SK-N-SH (cell line): ENCODE measurements around the gene DNMT3B. TPM values are rescaled to one million over a fixed set of nuclear protein-coding genes. Genes with fewer than 3 reads are reported as not detected.

ENCODE experiments used
- CTCF ChIA-PET: fragments of 300-600, 350-600 bp; formaldehyde crosslinking; extraction: SDS; loops from one replicate; lab custom pipeline; 2021; lab: Yijun Ruan, JAX
- POLR2A ChIA-PET: fragments of 350-600 bp; sonication (Branson Sonifier 250); formaldehyde crosslinking; extraction: SDS; loops from one replicate; lab custom pipeline; 2020; ENCODE audit warnings: antibody characterized with exemption, inconsistent platforms; lab: Yijun Ruan, JAX
- DNase-seq: peaks from one replicate; pipeline ENCODE4 v3.0.0; 2012
- H2AFZ ChIP-seq: fragments of 200-600 bp; sonication (generic); 2 replicates; pipeline ENCODE4 v1.8.1; 2016; ENCODE audit warnings: antibody characterized with exemption, mild to moderate bottlenecking, low read depth
- H3F3A ChIP-seq: fragments of 200-600 bp; sonication (generic); replicated peaks from 2 replicates; pipeline ENCODE3; 2016; ENCODE audit warnings: antibody characterized with exemption, mild to moderate bottlenecking; ENCODE audit not compliant: insufficient read depth
- H3K27ac ChIP-seq, 2 experiments: fragments of 200-500 bp in 1 of 2; fragments of 200-600 bp in 1 of 2; sonication (Bioruptor generic) in 1 of 2; sonication (generic), shearing (Covaris generic) in 1 of 2; 2 replicates each; pipeline versions ENCODE4 v1.5.1 to v1.6.1; 2014 to 2016; ENCODE audit warnings: low read depth in 2 of 2, inconsistent platforms in 1 of 2, low read length in 1 of 2, mild to moderate bottlenecking in 1 of 2, mixed read lengths in 1 of 2
- H3K27me3 ChIP-seq: fragments of 200-600 bp; sonication (generic), shearing (Covaris generic); 2 replicates; pipeline ENCODE4 v1.6.1; 2016; ENCODE audit warnings: mixed run types; ENCODE audit not compliant: insufficient read depth
- H3K36me3 ChIP-seq, 2 experiments: fragments of 200-500 bp in 1 of 2; fragments of 200-600 bp in 1 of 2; sonication (Bioruptor generic) in 1 of 2; sonication (generic) in 1 of 2; replicated peaks in 1 of 2; 2 replicates each; pipeline versions ENCODE3 to v1.5.1; 2014 to 2016; ENCODE audit warnings: low read length in 1 of 2, mild to moderate bottlenecking in 1 of 2; ENCODE audit not compliant: insufficient read depth in 2 of 2, control insufficient read depth in 1 of 2
- H3K4me1 ChIP-seq, 2 experiments: fragments of 200-500 bp in 1 of 2; fragments of 200-600 bp in 1 of 2; sonication (Bioruptor generic) in 1 of 2; sonication (generic), shearing (Covaris generic) in 1 of 2; 2 replicates each; pipeline versions ENCODE4 v1.5.1 to v1.6.1; 2014 to 2016; ENCODE audit warnings: low read depth in 1 of 2, low read length in 1 of 2, mixed run types in 1 of 2; ENCODE audit not compliant: insufficient read depth in 2 of 2, control insufficient read depth in 1 of 2
- H3K4me2 ChIP-seq: fragments of 200-600 bp; sonication (generic), shearing (Covaris generic); 2 replicates; pipeline ENCODE4 v1.6.1; 2017; ENCODE audit warnings: mixed run types
- H3K4me3 ChIP-seq, 2 experiments: fragments of 200-500 bp in 1 of 2; fragments of 200-600 bp in 1 of 2; sonication (Bioruptor generic) in 1 of 2; sonication (generic), shearing (Covaris generic) in 1 of 2; 2 replicates each; pipeline versions ENCODE4 v1.5.1 to v1.8.1; 2014 to 2016; ENCODE audit warnings: low read depth in 2 of 2, inconsistent platforms in 1 of 2, low read length in 1 of 2, mild to moderate bottlenecking in 1 of 2, mixed read lengths in 1 of 2, moderate library complexity in 1 of 2
- H3K79me2 ChIP-seq: fragments of 200-600 bp; sonication (generic); 2 replicates; pipeline ENCODE4 v1.8.1; 2017; ENCODE audit warnings: mild to moderate bottlenecking; ENCODE audit not compliant: insufficient read depth
- H3K9ac ChIP-seq: fragments of 200-600 bp; sonication (generic); 2 replicates; pipeline ENCODE4 v1.6.1; 2017; ENCODE audit warnings: mixed run types
- H3K9me2 ChIP-seq: fragments of 200-600 bp; sonication (generic); 2 replicates; pipeline ENCODE4 v1.6.1; 2017; ENCODE audit warnings: mixed run types
- H3K9me3 ChIP-seq: fragments of 200-600 bp; sonication (generic); 2 replicates; pipeline ENCODE4 v1.6.1; 2017; ENCODE audit warnings: mixed run types, mild to moderate bottlenecking, moderate library complexity
- H4K20me1 ChIP-seq: fragments of 200-600 bp; sonication (generic); 2 replicates; pipeline ENCODE4 v1.6.1; 2017; ENCODE audit warnings: mild to moderate bottlenecking, mixed run types; ENCODE audit not compliant: insufficient read depth
- EZH2phosphoT487 ChIP-seq: fragments of 200-600 bp; sonication (generic); IDR thresholded peaks from 2 replicates; pipeline ENCODE4 v1.6.1; 2017; ENCODE audit warnings: low read depth, mixed run types, mild to moderate bottlenecking, antibody characterized with exemption, moderate library complexity, borderline replicate concordance
- FOSL2 ChIP-seq: IDR thresholded peaks from 2 replicates; pipeline ENCODE4 v1.4.0; 2012; ENCODE audit warnings: low read depth, mild to moderate bottlenecking, moderate library complexity, borderline replicate concordance
- FOXJ3 ChIP-seq: sonication (generic); formaldehyde crosslinking; IDR thresholded peaks from 2 replicates; pipeline ENCODE4 v1.5.1; 2020; ENCODE audit warnings: mild to moderate bottlenecking, missing genetic modification reagents
- FOXM1 ChIP-seq: IDR thresholded peaks from 2 replicates; pipeline ENCODE4 v1.4.0; 2012; ENCODE audit warnings: low read depth, mild to moderate bottlenecking
- JUND ChIP-seq: IDR thresholded peaks from 2 replicates; pipeline ENCODE4 v1.4.0; 2012
- TAF1 ChIP-seq: IDR thresholded peaks from 2 replicates; pipeline ENCODE4 v1.6.1; 2012; ENCODE audit warnings: low read depth, mild to moderate bottlenecking, low read length, moderate library complexity, borderline replicate concordance
- TCF12 ChIP-seq: IDR thresholded peaks from 2 replicates; pipeline ENCODE4 v1.4.0; 2012
- whole genome bisulfite sequencing: methylation state at CpG from one replicate; pipeline ENCODE4 v1.1.6; 2017; ENCODE audit warnings: low lambda C conversion rate; 5-methylcytosine and 5-hydroxymethylcytosine counted together
- polyA plus RNA-seq, 3 experiments: library from polyadenylated mRNA; depleted of rRNA; stranded (reverse); fragments of >200 nt; gene quantifications; 2 replicates each; pipeline ENCODE4 v1.2.3, GENCODE V29; 2012
- TF ChIP-seq, protein P1 (sequence below): IDR thresholded peaks from 2 replicates; pipeline ENCODE4 v1.6.1; 2012; ENCODE audit warnings: mild to moderate bottlenecking, low read depth, low read length, moderate library complexity
- TF ChIP-seq, protein P2 (sequence below): IDR thresholded peaks from 2 replicates; pipeline ENCODE4 v1.4.0; 2012; ENCODE audit warnings: low read depth

The DNMT3B gene
- polyA plus RNA-seq, 1 of the 3 experiments (the other 2 are of a cell fraction): 2.2 TPM

DNA sequence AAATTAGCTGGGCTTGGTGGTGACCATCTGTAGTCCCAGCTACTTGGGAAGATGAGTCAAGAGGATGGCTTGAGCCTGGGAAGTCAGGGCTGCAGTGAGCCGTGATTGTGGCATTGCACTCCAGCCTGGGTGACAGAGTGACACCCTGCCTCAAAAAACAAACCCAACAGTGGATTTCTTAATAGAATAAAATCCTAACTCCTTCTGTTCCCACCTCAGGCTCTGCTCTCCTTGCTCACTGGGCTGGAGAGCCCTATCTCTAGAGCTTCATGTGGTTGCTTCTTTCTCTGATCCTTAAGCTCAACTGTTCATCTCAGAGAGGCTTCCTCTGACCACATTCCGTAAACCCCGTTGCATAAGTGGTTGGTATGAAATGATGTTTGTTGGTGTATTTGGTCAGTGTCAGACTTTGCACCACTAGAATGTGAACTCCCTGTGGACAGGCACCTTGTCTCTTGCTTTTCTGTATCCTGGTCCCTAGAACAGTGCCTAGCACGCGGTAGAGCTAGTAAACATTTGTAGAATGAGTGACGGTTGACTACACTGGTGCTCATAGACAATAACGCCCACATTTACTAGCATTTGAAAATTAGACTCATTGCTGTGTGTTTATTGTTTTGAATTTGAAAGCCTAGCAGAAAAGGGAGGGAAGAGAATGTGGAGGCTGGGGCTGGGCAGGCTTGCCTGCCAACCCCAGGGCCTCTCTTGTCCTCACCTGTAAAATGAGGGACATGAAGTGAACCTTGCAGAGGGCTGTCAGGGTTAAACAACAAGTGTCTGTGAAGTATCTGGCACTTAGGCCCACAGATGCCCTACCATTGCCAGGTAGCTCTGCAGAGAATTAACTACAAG, 61.8 kb downstream of the DNMT3B start:
- Histone ChIP-seq H3F3A (peaks cover 8% of the 10 kb centered on the region), H3K9ac (no peak overlapping the region), H3K27me3 (no peaks in the 10 kb centered on the region), H3K27ac (peak overlapping the region in 1 of 2 experiments; percentile 16; a peak in 2 of 4 replicates), H3K4me1 (peaks cover 19 to 33% of the 10 kb centered on the region in 2 experiments; a peak in 2 of 4 replicates), H3K4me3 (no peak overlapping the region), H3K4me2 (peak overlapping the region; percentile 35; the same call in 1 of the 2 replicates), H4K20me1 (peaks cover 79% of the 10 kb centered on the region), H3K79me2 (peaks cover 90% of the 10 kb centered on the region), H2AFZ (no peak overlapping the region), H3K9me2 (no peaks in the 10 kb centered on the region), H3K36me3 (peaks cover 13 to 22% of the 10 kb centered on the region in 2 experiments)
- CTCF ChIA-PET: no interaction called here
- WGBS: 95% methylated on average over 7 of the region's 7 CpGs
- TF ChIP-seq FOXJ3 (no peak), JUND (no peak), TCF12 (no peak), FOXM1 (no peak), TAF1 (no peak), EZH2phosphoT487 (no peak)
- TF ChIP-seq, protein P1, sequence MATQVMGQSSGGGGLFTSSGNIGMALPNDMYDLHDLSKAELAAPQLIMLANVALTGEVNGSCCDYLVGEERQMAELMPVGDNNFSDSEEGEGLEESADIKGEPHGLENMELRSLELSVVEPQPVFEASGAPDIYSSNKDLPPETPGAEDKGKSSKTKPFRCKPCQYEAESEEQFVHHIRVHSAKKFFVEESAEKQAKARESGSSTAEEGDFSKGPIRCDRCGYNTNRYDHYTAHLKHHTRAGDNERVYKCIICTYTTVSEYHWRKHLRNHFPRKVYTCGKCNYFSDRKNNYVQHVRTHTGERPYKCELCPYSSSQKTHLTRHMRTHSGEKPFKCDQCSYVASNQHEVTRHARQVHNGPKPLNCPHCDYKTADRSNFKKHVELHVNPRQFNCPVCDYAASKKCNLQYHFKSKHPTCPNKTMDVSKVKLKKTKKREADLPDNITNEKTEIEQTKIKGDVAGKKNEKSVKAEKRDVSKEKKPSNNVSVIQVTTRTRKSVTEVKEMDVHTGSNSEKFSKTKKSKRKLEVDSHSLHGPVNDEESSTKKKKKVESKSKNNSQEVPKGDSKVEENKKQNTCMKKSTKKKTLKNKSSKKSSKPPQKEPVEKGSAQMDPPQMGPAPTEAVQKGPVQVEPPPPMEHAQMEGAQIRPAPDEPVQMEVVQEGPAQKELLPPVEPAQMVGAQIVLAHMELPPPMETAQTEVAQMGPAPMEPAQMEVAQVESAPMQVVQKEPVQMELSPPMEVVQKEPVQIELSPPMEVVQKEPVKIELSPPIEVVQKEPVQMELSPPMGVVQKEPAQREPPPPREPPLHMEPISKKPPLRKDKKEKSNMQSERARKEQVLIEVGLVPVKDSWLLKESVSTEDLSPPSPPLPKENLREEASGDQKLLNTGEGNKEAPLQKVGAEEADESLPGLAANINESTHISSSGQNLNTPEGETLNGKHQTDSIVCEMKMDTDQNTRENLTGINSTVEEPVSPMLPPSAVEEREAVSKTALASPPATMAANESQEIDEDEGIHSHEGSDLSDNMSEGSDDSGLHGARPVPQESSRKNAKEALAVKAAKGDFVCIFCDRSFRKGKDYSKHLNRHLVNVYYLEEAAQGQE: no peak
- TF ChIP-seq, protein P2, sequence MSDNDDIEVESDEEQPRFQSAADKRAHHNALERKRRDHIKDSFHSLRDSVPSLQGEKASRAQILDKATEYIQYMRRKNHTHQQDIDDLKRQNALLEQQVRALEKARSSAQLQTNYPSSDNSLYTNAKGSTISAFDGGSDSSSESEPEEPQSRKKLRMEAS: no peak
- TF ChIP-seq, all 33 proteins: peak for 0
- H3K9me3 ChIP-seq: no peaks in the 10 kb centered on the region
- DNase-seq: no peak
- POLR2A ChIA-PET: no interaction called here

DNA sequence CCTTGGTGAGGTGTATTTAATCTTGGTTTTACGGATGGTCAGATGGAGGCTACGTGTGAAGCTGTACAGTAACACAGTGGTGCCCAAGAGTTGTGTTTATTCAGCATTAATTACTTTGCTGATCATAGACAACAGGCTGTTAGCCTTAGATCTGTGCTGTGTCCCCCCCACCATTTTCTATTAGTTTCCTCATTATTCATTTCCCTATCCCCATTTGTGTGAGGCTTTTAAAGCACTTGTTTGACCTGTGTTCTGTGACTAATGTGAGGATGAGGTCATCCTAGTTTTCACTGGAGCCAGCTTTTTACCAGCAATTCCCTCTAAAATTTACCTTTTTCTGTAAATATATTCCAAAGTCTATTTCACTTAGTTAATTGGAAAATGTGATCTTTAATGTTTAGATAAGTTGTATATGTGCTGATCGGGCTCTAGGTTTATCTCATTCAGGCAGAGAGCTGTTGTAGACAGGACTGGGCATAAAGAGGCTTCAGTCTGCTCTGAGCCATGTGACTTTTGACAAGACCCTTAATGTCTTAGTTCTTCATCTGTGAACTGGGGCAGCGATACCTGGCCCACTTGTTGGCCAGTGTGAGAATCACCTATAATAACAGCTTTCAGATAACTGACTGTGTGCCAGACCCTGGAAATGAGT, 66.0 kb downstream of the DNMT3B start:
- Histone ChIP-seq H3K36me3 (peaks cover 26 to 47% of the 10 kb centered on the region in 2 experiments), H3K79me2 (peaks cover 100% of the 10 kb centered on the region), H3K27me3 (no peaks in the 10 kb centered on the region), H3K9ac (no peak overlapping the region), H3K27ac (peak overlapping the region in 1 of 2 experiments; percentile 17; a peak in 1 of 4 replicates), H4K20me1 (peaks cover 86% of the 10 kb centered on the region), H3F3A (peaks cover 10% of the 10 kb centered on the region), H3K9me3 (no peaks in the 10 kb centered on the region), H3K4me1 (peaks cover under 1 to 22% of the 10 kb centered on the region in 2 experiments; a peak in 2 of 4 replicates), H2AFZ (no peak overlapping the region), H3K4me3 (no peak overlapping the region), H3K9me2 (no peaks in the 10 kb centered on the region), H3K4me2 (no peak overlapping the region)
- DNase-seq: no peak
- 96% methylated on average over 4 of the region's 4 CpGs for WGBS
- ChIA-PET CTCF (interaction anchor here (3.5 kb wide), 1 partner anchor 38 kb away, joined by 9 read pairs; no protein-coding TSS in a partner anchor), POLR2A (no interaction called here)
- TF ChIP-seq FOSL2: peak; percentile 10; the same call in 1 of the 2 replicates
- no peak for TF ChIP-seq TAF1
